ENCODE results near the gene GCA.

GRCh38 chr2:162305901-162306300 lies 38.0 kb upstream of the GCA start:
- no peak for TF ChIP-seq POLR2A (IDR thresholded peaks at IDR 0.05)
- TF ChIP-seq CTCF (IDR thresholded peaks at IDR 0.05), result no peak
- TF ChIP-seq POLR2AphosphoS5 (IDR thresholded peaks at IDR 0.05), result no peak
